ENCODE results near the gene PFKFB4. TPM values are rescaled to one million over a fixed set of nuclear protein-coding genes. Genes with fewer than 3 reads are reported as not detected.

Gene PFKFB4
- total RNA-seq, 1 donor from 2014 or later = 53.0 TPM

DNA sequence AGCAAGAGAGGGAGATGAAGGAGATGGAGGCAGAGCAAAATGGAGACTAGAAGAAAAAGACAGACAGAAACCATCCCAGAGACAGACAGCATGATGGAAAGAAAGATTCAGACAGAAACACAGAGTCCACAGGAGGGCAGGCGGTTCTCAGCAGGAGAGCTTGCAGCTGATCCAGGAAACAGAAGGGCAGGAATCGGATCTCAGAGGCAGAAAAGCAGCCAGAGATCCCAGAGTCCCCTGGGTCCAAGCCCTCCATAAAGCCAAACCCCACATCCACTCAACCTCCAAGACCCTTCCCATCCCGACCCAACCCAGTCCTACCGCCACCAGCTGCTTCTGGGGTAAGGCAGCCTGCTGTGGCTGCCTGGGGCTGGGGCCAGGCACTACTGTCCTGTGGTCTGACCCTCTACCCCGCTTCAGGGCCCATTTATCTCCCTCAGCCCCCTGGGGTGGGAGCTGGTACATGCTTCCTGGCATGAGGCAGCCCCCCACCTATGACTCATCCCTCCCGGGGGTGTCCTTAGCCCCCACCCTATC, 6.8 kb upstream of the PFKFB4 start, which contains the start of gene UCN2:
TSS of gene UCN2 (minus strand) at position 400 of the 537 bp plus-strand sequence. CDS start 657 bp downstream, outside the sequence.
- no peak within 1 kb of the TSS for H3K27ac Mint-ChIP-seq
- intact Hi-C loops (cut with micrococcal nuclease) = no loop called here
- no peaks in the 10 kb centered on the region for H3K9me3 Mint-ChIP-seq
- H3K4me1 Mint-ChIP-seq (ENCODE audit: low read depth) = peaks cover 32% of the 10 kb centered on the region
- H3K27me3 Mint-ChIP-seq (ENCODE audit: low read depth) = no peaks in the 10 kb centered on the region
- H3K4me3 Mint-ChIP-seq (ENCODE audit: low read depth) = no peak within 1 kb of the TSS
- DNase-seq (ENCODE audit: low spot score) = no peak
- no peaks in the 10 kb centered on the region for H3K36me3 Mint-ChIP-seq (ENCODE audit: low read depth)

DNA sequence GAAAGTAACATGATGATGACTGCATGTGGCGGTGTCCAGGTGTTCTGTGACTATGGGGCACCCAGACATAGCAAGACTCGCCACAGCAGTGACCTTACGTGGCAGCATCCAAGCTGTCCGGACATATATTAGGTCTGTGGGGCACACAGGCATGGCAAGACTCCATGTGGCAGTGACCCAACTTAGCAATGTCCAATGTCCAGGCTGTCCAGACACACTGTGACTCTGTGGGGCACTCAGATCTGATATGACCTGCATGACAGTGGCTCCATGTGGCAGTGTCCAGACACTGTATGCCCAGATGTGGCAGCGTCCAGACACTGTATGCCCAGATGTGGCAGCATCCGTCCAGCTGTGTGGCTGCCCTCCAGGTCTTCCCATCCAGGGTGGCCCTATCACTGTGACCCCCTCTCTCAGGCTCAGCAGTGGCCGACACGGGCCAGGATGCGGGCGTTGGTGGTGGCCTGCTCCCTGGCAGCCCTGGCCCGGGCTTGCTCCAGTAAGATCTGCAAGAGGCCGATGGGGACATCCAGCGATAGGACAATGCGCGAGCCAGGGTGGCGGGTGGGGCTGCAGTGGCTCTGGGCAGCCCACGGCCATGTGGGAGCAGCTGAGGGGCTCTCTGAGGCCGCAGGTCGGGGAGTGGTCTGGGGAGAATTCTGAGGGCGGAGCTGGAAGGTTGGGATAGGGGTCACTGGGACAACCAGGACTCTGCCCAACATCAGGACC, 5.9 kb upstream of the PFKFB4 start:
- H3K4me3 Mint-ChIP-seq (ENCODE audit: low read depth) = no peak overlapping the region
- intact Hi-C loops (cut with micrococcal nuclease) = no loop called here
- DNase-seq (ENCODE audit: low spot score) = no peak
- H3K9me3 Mint-ChIP-seq = no peaks in the 10 kb centered on the region
- peaks cover 38% of the 10 kb centered on the region for H3K4me1 Mint-ChIP-seq (ENCODE audit: low read depth)
- no peaks in the 10 kb centered on the region for H3K27me3 Mint-ChIP-seq (ENCODE audit: low read depth)
- no peak overlapping the region for H3K27ac Mint-ChIP-seq
- no peaks in the 10 kb centered on the region for H3K36me3 Mint-ChIP-seq (ENCODE audit: low read depth)

DNA sequence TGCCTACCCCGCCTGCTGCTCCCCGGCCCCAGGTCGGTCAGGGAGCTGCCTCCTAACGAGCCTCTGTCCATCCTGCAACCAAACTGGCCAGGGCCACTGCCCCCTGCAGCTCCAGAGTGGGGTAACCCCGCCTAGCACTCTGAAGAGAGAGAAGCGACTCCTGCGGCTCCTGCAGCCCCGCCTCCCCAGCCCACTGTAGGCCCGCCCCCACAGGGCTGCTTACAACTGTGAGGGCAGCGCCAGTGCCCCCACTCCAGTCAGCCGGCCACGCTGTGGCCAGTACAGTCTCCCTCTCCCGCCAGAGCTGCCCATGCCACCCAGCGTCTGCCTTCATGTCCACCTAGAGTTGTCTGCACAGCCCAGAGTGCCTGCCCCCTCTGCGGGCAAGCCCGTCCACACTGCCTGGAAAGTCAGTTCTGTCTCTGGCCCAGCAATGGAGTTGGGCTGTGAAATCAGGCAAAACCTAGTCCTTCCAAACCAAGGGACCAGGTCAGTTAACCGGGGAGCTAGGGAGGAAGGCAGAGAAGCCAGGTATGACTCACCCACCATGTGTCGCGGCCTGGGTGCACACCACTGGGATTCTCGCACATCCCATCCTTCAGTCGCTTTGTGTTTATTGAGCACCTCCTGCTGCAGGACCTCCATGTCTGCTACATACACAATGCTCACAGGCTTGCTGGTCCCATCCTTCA, 4.6 kb upstream of the PFKFB4 start:
- Mint-ChIP-seq H3K36me3 (ENCODE audit: low read depth) (no peaks in the 10 kb centered on the region), H3K27me3 (ENCODE audit: low read depth) (no peaks in the 10 kb centered on the region), H3K4me1 (ENCODE audit: low read depth) (peaks cover 38% of the 10 kb centered on the region), H3K4me3 (ENCODE audit: low read depth) (peak overlapping the region; percentile 49), H3K9me3 (no peaks in the 10 kb centered on the region), H3K27ac (no peak overlapping the region)
- DNase-seq (ENCODE audit: low spot score) = no peak
- intact Hi-C loops (cut with micrococcal nuclease) = no loop called here

DNA sequence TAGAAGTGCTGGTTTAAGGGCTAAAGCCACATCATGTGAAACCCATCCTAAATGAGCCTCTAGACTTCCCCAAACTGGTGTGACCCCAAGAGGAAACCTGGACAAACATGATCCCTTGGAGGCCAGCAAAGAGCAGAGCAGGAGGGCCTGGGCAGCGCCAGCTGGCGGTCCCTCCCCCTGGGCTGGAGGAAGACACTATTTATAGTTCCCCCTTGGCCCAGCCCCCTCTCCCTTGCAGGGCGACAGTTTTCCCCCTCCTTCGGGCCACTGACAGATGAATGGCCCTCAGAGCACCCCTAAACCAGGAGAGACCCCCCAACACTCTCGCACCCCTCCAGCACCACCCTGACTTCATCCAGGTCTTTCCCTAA, 4.0 kb upstream of the PFKFB4 start:
- Mint-ChIP-seq H3K27me3 (ENCODE audit: low read depth) (no peaks in the 10 kb centered on the region), H3K4me1 (ENCODE audit: low read depth) (peaks cover 38% of the 10 kb centered on the region), H3K36me3 (ENCODE audit: low read depth) (no peaks in the 10 kb centered on the region), H3K9me3 (no peaks in the 10 kb centered on the region), H3K4me3 (ENCODE audit: low read depth) (no peak overlapping the region), H3K27ac (no peak overlapping the region)
- intact Hi-C loops (cut with micrococcal nuclease) = no loop called here
- DNase-seq (ENCODE audit: low spot score) = no peak

DNA sequence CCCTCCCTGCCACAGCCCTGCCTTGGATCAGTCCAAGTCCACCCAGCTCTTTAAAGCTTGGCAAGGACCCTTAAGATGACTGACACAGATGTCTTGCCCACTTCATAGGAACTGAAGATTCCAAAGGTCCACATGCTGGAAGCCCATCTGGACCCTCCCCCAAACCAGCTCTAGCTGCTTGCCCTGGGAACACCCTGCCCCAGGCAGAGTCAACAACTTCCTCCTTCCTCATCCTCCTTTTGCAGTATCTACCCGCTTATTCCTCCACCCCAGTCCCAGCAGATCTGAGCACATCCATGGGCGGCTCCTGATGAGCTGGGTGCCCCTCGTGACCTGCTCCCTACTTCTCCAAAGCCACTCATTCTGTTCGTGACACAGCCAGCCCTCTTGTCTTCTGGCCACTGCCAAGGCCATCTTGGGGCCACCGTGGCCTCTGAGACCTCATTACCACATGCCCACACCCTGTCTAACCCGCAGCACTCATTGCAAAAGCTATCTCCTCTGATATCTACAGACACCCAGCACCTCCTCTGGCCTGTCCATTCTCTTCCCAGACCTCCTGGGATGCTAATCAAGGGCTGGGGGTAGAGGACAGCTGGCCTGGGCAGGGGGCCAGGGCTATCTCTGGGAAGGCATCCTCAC, 2.0 kb upstream of the PFKFB4 start:
- no peak for DNase-seq (ENCODE audit: low spot score)
- Mint-ChIP-seq H3K4me1 (ENCODE audit: low read depth) (peaks cover 48% of the 10 kb centered on the region), H3K36me3 (ENCODE audit: low read depth) (peaks cover 18% of the 10 kb centered on the region), H3K4me3 (ENCODE audit: low read depth) (peak overlapping the region; percentile 23), H3K27ac (peak overlapping the region; percentile 65), H3K27me3 (ENCODE audit: low read depth) (no peaks in the 10 kb centered on the region), H3K9me3 (no peaks in the 10 kb centered on the region)
- intact Hi-C loops (cut with micrococcal nuclease) = loop anchor here (1.0 to 10.0 kb wide), 3 partner anchors 41 to 314 kb away; partner anchors contain the start of genes SLC26A6 and ZNF589

DNA sequence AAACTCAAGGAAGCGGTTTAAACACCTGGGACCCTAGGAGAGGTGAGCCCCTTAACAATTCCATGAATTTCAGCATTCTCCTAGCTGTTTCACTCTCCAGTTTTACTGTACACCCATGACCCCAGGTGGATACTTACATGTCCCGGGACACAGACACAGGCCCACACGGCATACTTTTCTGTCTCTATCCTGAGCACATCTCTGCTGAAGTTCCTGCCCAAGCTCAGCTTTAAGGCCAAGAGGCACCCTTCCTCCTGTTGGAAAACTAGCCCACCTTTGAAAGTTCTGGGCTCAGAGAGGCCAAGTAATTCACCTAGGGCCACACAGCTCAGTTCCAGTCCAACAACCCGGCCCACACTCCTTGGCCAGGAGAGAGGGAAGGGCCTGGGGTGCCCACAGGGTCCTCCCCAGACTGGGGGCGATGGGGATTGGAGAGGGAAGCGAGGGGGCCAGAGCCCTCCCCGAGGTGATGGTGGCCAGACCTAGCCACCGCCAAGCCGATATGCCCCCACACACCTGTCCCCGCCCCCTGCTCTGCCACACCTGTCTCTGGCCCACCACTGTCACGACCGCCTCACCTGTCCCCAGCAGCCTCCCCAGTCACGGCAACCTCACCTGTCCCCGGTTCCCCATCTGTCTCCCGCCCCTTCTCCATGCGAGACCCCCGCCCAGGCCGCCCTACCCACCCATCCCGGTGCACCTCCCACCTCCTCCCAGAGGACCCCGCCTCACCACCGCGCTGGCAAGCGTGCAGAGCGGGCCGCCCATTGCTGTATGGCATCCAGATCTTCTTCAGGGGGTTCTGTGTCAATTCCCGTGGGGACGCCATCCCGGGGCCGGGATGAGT, 431 bp downstream of the PFKFB4 start:
- Mint-ChIP-seq H3K4me3 (ENCODE audit: low read depth) (peak overlapping the region; percentile 86), H3K36me3 (ENCODE audit: low read depth) (peaks cover 23% of the 10 kb centered on the region), H3K27ac (peak overlapping the region; percentile 93), H3K27me3 (ENCODE audit: low read depth) (no peaks in the 10 kb centered on the region), H3K9me3 (no peaks in the 10 kb centered on the region), H3K4me1 (ENCODE audit: low read depth) (peaks cover 49% of the 10 kb centered on the region)
- no peak for DNase-seq (ENCODE audit: low spot score)
- intact Hi-C loops (cut with micrococcal nuclease) = loop anchor here (2.0 to 10.0 kb wide), 5 partner anchors 39 to 311 kb away; partner anchors contain the start of genes ATRIP, UQCRC1 and ZNF589

DNA sequence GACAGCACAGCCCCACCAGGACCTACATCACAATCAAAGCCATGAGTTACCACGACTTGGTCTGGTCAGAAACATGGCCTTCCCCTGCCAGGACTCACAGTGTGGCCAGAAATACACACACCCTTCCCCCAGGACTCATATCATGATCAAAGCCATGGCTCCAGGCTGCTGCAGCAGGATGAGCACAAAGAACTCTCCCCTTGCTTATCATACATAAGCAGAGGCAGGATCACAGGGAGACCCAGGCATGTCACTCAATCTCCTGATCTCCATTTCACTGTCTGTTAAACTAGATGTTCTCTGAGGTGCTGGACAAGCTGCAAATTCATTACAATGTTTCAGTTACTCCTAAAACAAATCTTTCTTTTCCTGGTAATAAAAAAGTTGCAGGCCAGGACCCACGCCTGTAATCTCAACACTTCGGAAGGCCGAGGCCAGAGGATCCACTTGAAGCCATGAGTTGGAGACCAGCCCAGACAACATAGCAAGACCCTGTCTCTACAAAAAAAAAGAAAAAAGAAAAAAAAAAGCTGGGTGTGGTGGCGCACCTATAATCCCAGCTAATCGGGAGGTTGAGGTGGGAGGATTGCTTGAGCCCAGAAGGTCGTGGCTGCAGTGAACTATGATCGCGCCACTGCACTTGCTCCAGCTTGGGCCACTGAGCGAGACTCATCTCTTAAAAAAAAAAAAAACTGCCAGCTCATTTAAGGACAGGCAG, 1.2 kb downstream of the PFKFB4 start:
- Mint-ChIP-seq H3K9me3 (no peaks in the 10 kb centered on the region), H3K4me3 (ENCODE audit: low read depth) (peak overlapping the region; percentile 86), H3K36me3 (ENCODE audit: low read depth) (peaks cover 29% of the 10 kb centered on the region), H3K27ac (peak overlapping the region; percentile 18), H3K4me1 (ENCODE audit: low read depth) (peaks cover 50% of the 10 kb centered on the region), H3K27me3 (ENCODE audit: low read depth) (no peaks in the 10 kb centered on the region)
- intact Hi-C loops (cut with micrococcal nuclease) = loop anchor here (5.0 to 10.0 kb wide), 2 partner anchors 38 to 311 kb away; partner anchors contain the start of gene ZNF589
- DNase-seq (ENCODE audit: low spot score) = no peak

DNA sequence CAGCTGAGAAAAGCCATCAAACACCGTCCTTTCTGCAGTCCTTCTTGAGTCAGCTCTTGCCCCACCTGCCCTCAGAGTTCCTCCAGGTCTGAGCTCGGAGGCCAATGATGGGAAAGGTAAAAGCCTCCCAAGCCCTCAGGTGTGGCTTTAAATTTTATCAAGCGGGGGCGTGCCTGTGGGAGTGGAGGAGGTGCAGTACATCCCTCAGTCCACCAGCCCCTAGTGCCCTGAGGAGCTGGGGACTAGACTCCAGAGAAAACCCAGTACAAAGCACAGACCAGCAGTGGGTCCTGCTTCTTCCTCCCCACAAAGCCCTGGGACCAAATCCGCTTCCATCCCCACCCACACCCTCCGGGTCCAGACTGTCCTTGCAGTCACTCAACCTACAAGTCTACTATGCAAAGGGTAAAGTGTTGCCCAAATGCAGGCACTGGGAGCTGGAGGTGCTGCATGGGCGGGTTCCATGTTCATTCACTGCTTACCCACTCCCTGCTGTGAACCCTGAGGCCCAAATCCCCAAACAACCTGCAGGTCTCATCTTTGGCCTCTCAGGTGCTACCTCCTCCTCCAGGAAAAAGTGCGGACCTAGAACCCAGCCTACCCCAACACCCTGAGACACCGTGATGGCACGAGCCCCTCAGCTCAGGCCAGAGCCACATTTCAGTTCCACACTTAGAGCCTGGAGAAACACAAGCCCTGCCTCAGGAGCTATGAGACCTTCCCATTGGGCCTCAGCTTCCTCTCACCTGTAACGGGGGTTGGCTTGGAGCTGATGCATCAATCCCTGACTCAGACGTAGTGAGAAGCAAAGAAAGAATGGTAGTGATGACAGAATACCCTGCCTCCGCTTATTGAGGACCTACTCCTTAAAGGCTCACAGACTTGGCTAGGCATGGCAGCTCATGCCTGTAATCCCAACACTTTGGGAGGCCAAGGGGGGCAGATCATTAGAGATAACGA, 2.4 kb downstream of the PFKFB4 start:
- Mint-ChIP-seq H3K36me3 (ENCODE audit: low read depth) (peaks cover 37% of the 10 kb centered on the region), H3K27me3 (ENCODE audit: low read depth) (no peaks in the 10 kb centered on the region), H3K9me3 (no peaks in the 10 kb centered on the region), H3K4me3 (ENCODE audit: low read depth) (peak overlapping the region; percentile 86), H3K27ac (no peak overlapping the region), H3K4me1 (ENCODE audit: low read depth) (peaks cover 45% of the 10 kb centered on the region)
- no peak for DNase-seq (ENCODE audit: low spot score)
- intact Hi-C loops (cut with micrococcal nuclease) = loop anchor here (10.0 kb wide), 1 partner anchor 309 kb away; the partner anchor contains the start of gene ZNF589

DNA sequence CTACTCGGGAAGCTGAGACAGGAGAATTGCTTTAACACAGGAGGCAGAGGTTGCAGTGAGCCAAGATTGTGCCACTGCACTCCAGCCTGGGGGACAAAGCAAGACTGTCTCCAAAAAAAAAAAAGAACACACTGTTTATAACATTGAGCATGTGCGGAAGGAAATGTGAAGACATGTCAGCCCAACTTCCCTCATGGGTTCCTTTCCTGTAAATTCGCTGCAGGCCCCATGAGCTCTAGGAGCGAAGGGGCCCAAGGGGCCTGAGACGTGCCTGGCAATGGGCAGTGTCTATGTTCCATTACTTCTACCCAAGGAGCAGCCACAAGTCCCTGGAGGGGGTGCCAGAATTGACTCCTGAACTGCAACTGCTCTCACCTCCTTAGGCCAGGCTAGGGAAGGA, 3.2 kb downstream of the PFKFB4 start:
- Mint-ChIP-seq H3K4me1 (ENCODE audit: low read depth) (peaks cover 37% of the 10 kb centered on the region), H3K27me3 (ENCODE audit: low read depth) (no peaks in the 10 kb centered on the region), H3K9me3 (no peaks in the 10 kb centered on the region), H3K4me3 (ENCODE audit: low read depth) (peak overlapping the region; percentile 26), H3K36me3 (ENCODE audit: low read depth) (peaks cover 44% of the 10 kb centered on the region), H3K27ac (no peak overlapping the region)
- DNase-seq (ENCODE audit: low spot score) = no peak
- intact Hi-C loops (cut with micrococcal nuclease) = loop anchor here (10.0 kb wide), 1 partner anchor 309 kb away; the partner anchor contains the start of gene ZNF589

DNA sequence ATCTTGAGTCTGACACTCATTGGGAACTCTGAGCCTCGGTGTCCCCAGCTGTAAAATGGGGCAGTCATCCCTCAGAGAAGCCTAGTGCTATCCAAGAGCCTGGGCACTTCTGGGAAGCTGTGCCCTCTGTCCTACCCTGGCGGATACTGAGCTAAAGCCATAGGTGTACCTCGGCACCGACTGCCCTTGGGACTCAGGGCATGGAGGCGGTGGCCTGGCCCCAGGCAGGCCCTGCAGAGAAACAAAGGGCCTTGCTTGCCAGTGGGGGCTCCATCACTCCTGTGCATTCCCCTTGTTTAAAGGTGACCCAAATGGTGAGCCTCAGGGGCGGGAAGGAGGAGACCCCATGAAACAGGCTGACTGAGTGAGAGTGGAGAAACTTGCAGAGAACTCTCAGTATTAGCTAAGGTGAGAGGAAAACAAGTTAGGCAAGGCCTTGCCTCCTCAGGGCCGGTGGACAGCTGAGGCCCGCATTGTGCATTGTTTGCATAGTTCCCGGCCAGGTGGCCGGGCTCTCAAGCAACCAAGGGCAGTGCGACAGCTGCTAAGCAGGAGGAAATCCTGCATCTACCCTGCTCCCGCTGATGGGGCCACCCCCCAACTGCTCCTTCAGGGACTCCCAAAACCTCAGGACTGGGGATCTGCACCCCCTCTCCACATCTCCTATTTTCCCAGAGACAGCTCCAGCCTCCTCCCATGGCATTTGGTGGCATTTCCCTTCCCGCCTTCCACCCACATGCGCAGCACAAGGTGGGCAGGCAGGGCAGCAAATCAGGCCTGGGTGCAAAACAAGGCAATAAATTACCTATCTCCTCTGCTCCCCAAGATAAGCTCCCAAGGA, 4.3 kb downstream of the PFKFB4 start:
- Mint-ChIP-seq H3K27me3 (ENCODE audit: low read depth) (no peaks in the 10 kb centered on the region), H3K27ac (no peak overlapping the region)

More for the DNA sequence above, 4.3 kb downstream of the PFKFB4 start:
- Mint-ChIP-seq H3K4me1 (ENCODE audit: low read depth) (peaks cover 33% of the 10 kb centered on the region), H3K9me3 (no peaks in the 10 kb centered on the region), H3K4me3 (ENCODE audit: low read depth) (no peak overlapping the region), H3K36me3 (ENCODE audit: low read depth) (peaks cover 51% of the 10 kb centered on the region)
- DNase-seq (ENCODE audit: low spot score) = no peak
- intact Hi-C loops (cut with micrococcal nuclease) = loop anchor here (10.0 kb wide), 1 partner anchor 308 kb away; the partner anchor contains the start of gene ZNF589

Measured in activated T-helper 2 cell treated with anti-CD3 and anti-CD28 coated beads, Interferon-gamma antibody, Interleukin-2, Interleukin-4, amounts not matched to agents 10 μg/mL and 5 μg/mL and 100 μg/mL, durations not matched to agents 14 hours and 24 hours and 36 hours (primary cell).